ENCODE measurements around the gene ROR1.
"Not testable (repeated sequence)": the region's sequence is repeated elsewhere in the genome, so short reads cannot be mapped to it uniquely, and the experiment has no call there.

The ROR1 gene

GRCh38 chr1:63784489-63785390, 10.9 kb downstream of the ROR1 start:
- POLR2A ChIA-PET = no interaction called here

GRCh38 chr1:63787270-63787669, 13.5 kb downstream of the ROR1 start:
- POLR2A ChIA-PET; DNase-seq (ENCODE audit: extremely low spot score): not testable (repeated sequence)
- CTCF ChIA-PET = interaction anchor here (1.4 kb wide), 1 partner anchor 12 kb away, joined by 4 read pairs; no protein-coding TSS in a partner anchor

More at GRCh38 chr1:63784489-63785390, 10.9 kb downstream of the ROR1 start:
- CTCF ChIA-PET = no interaction called here
- TF ChIP-seq CTCF (IDR thresholded peaks at IDR 0.05; ENCODE audit: control extremely low read depth, extremely low read depth, low read depth, missing control alignments) = no peak
- DNase-seq (ENCODE audit: extremely low spot score) = no peak

GRCh38 chr1:63787875-63788274, 14.1 kb downstream of the ROR1 start:
- no peak for DNase-seq (ENCODE audit: extremely low spot score)
- TF ChIP-seq CTCF (IDR thresholded peaks at IDR 0.05; ENCODE audit: control extremely low read depth, extremely low read depth, low read depth, missing control alignments) = no peak
- ChIA-PET POLR2A (no interaction called here), CTCF (interaction anchor here (1.4 kb wide), 1 partner anchor 12 kb away, joined by 4 read pairs; no protein-coding TSS in a partner anchor)

GRCh38 chr1:63789856-63790605, 16.2 kb downstream of the ROR1 start:
- CTCF ChIA-PET = interaction anchor here (1.0 kb wide), 1 partner anchor 10 kb away, joined by 3 read pairs; no protein-coding TSS in a partner anchor
- POLR2A ChIA-PET = no interaction called here
- DNase-seq (ENCODE audit: extremely low spot score) = no peak
- TF ChIP-seq CTCF (IDR thresholded peaks at IDR 0.05; ENCODE audit: control extremely low read depth, extremely low read depth, low read depth, missing control alignments) = no peak

DNA sequence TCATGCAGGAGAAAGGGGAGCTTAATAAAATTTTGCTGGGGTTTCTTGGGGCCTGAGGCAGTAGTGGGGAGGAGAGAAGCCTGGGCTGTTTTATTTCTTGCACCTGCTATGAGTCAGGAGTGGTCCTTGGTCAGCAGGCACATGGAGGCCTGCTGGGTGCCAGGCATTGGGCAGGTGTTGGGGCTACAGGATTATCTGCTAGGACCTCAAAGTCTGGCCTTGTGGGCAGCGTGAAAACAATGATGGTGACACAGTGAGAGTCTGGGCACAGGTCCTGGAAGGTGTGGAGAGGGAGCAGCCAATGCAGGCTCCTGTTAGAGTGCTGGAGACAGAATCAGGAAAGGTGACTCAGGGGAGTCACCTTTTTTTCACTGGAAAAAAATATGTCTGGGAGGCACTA, 17.2 kb downstream of the ROR1 start:
- no peak for TF ChIP-seq CTCF (IDR thresholded peaks at IDR 0.05; ENCODE audit: control extremely low read depth, extremely low read depth, low read depth, missing control alignments)
- DNase-seq (ENCODE audit: extremely low spot score) = no peak
- CTCF ChIA-PET = interaction anchor here (1.0 kb wide), 1 partner anchor 11 kb away, joined by 3 read pairs; no protein-coding TSS in a partner anchor
- POLR2A ChIA-PET = no interaction called here

GRCh38 chr1:63792152-63792551, 18.3 kb downstream of the ROR1 start:
- no peak for DNase-seq (ENCODE audit: extremely low spot score)
- ChIA-PET CTCF (no interaction called here), POLR2A (no interaction called here)
- no peak for TF ChIP-seq CTCF (IDR thresholded peaks at IDR 0.05; ENCODE audit: control extremely low read depth, extremely low read depth, low read depth, missing control alignments)

Data from GM10248 (cell line).